ENCODE data around the gene NCOA7. TPM values are rescaled to one million over a fixed set of nuclear protein-coding genes. Genes with fewer than 3 reads are reported as not detected.

The NCOA7 gene
- 39.6 and 43.9 TPM in 2 replicates for total RNA-seq (2014; rRNA removed; shearing (Covaris generic))

- peak; percentile 79 for DNase-seq (ENCODE audit: low read depth)
Observed at GRCh38 chr6:125790358-125791150, at the start of gene NCOA7. NCOA7 (plus strand) TSS chr6:125790960; CDS start chr6:125815355, 24,395 bp downstream.

GRCh38 chr6:125741336-125741735 lies 49.4 kb upstream of the NCOA7 start:
- DNase-seq (ENCODE audit: low read depth) = no peak

GRCh38 chr6:125742024-125742423 lies 48.7 kb upstream of the NCOA7 start:
- DNase-seq (ENCODE audit: low read depth) = no peak

- DNase-seq (ENCODE audit: low read depth) = no peak
Observed at GRCh38 chr6:125742464-125743120, 48.2 kb upstream of the NCOA7 start.

GRCh38 chr6:125743604-125744003 lies 47.2 kb upstream of the NCOA7 start:
- DNase-seq (ENCODE audit: low read depth) = no peak

GRCh38 chr6:125745281-125746018 lies 45.3 kb upstream of the NCOA7 start:
- DNase-seq (ENCODE audit: low read depth) = no peak

GRCh38 chr6:125746019-125746414 lies 44.7 kb upstream of the NCOA7 start:
- DNase-seq (ENCODE audit: low read depth) = no peak

- DNase-seq (ENCODE audit: low read depth) = peak; percentile 73
Observed at GRCh38 chr6:125746731-125747588, 43.8 kb upstream of the NCOA7 start.

- DNase-seq (ENCODE audit: low read depth) = peak; percentile 57
Observed at GRCh38 chr6:125747589-125748405, 43.0 kb upstream of the NCOA7 start.

- peak; percentile 47 for DNase-seq (ENCODE audit: low read depth)
Observed at GRCh38 chr6:125748406-125749172, 42.2 kb upstream of the NCOA7 start.

GRCh38 chr6:125749173-125749864 lies 41.4 kb upstream of the NCOA7 start, which contains the start of gene HEY2:
HEY2 (plus strand) TSS chr6:125749632; CDS start chr6:125749777, 145 bp downstream.
- peak; percentile 86 for DNase-seq (ENCODE audit: low read depth)

- no peak for DNase-seq (ENCODE audit: low read depth)
Observed at GRCh38 chr6:125749865-125750691, 40.7 kb upstream of the NCOA7 start.

- no peak for DNase-seq (ENCODE audit: low read depth)
Observed at GRCh38 chr6:125750692-125751333, 39.9 kb upstream of the NCOA7 start.

- no peak for DNase-seq (ENCODE audit: low read depth)
Observed at GRCh38 chr6:125751334-125751916, 39.3 kb upstream of the NCOA7 start.

GRCh38 chr6:125752773-125753172 lies 38.0 kb upstream of the NCOA7 start:
- DNase-seq (ENCODE audit: low read depth) = no peak

GRCh38 chr6:125753218-125753936 lies 37.4 kb upstream of the NCOA7 start:
- peak; percentile 42 for DNase-seq (ENCODE audit: low read depth)

GRCh38 chr6:125753937-125754259 lies 36.9 kb upstream of the NCOA7 start:
- DNase-seq (ENCODE audit: low read depth) = no peak

Measured in M059J (cell line).